ENCODE measurements around the gene IGLL5.

Gene IGLL5

GRCh38 chr22:22936915-22937656 is 49.5 kb downstream of the IGLL5 start:
- Histone ChIP-seq H3K9ac (ENCODE audit: low read depth, low read length, poor library complexity, severe bottlenecking) (no peak overlapping the region), H2AFZ (ENCODE audit: low read length) (no peak overlapping the region), H3F3A (ENCODE audit: low read depth) (no peaks in the 10 kb centered on the region), H3K9me3 (ENCODE audit: insufficient read depth, low read depth, low read length) (no peaks in the 10 kb centered on the region), H3K9me2 (replicated peaks; ENCODE audit: low read depth, low read length) (no peaks in the 10 kb centered on the region), H3K79me2 (ENCODE audit: insufficient read depth, low read length) (no peaks in the 10 kb centered on the region), H3K27me3 (ENCODE audit: insufficient read depth, low read length, poor library complexity, severe bottlenecking) (no peaks in the 10 kb centered on the region), H3K4me1 (ENCODE audit: insufficient read depth, low read length, poor library complexity, severe bottlenecking) (no peaks in the 10 kb centered on the region), H3K36me3 (ENCODE audit: insufficient read depth, low read length) (no peaks in the 10 kb centered on the region), H3K4me2 (ENCODE audit: low read depth, low read length, poor library complexity, severe bottlenecking) (no peak overlapping the region), H3K4me3 (ENCODE audit: low read length, poor library complexity, severe bottlenecking) (no peak overlapping the region), H4K20me1 (ENCODE audit: insufficient read depth, low read length, poor library complexity, severe bottlenecking) (no peaks in the 10 kb centered on the region)
- TF ChIP-seq, protein P1, sequence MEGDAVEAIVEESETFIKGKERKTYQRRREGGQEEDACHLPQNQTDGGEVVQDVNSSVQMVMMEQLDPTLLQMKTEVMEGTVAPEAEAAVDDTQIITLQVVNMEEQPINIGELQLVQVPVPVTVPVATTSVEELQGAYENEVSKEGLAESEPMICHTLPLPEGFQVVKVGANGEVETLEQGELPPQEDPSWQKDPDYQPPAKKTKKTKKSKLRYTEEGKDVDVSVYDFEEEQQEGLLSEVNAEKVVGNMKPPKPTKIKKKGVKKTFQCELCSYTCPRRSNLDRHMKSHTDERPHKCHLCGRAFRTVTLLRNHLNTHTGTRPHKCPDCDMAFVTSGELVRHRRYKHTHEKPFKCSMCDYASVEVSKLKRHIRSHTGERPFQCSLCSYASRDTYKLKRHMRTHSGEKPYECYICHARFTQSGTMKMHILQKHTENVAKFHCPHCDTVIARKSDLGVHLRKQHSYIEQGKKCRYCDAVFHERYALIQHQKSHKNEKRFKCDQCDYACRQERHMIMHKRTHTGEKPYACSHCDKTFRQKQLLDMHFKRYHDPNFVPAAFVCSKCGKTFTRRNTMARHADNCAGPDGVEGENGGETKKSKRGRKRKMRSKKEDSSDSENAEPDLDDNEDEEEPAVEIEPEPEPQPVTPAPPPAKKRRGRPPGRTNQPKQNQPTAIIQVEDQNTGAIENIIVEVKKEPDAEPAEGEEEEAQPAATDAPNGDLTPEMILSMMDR (conservative IDR thresholded peaks at IDR 0.05; ENCODE audit: low read length) = no peak
- no peak for TF ChIP-seq EZH2phosphoT487 (IDR thresholded peaks at IDR 0.05; ENCODE audit: borderline replicate concordance)

DNA sequence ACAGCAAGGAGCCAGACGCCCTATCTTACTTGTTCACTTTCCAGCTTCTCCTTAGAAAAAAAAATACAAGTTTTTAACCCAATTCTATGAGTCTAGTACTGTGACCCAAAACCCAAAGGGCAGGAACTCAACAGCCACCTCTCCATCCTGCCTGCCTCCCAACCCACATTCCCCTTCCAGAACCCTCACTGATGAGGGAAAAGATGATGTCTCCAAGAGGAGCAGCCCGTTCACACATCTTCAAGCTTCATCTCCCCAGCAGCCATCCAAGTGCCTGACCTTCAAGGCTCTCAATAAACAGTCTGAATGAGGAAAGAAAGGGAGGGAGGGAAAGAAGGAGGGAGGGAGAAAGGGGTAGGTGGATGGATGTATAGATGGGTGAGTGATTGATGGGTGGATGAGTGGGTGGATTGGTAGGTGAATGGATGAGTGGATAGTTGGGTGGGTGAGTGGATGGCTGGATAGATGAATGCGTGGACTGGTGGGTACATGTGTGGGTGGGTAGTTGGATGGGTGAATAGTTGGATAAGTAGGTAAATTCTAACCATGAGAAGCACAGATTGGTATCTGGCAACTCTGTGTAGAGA is 50.4 kb downstream of the IGLL5 start:
- TF ChIP-seq EZH2phosphoT487 (IDR thresholded peaks at IDR 0.05; ENCODE audit: borderline replicate concordance) = no peak
- TF ChIP-seq, protein P1 (conservative IDR thresholded peaks at IDR 0.05; ENCODE audit: low read length) = no peak
- Histone ChIP-seq H3K27me3 (ENCODE audit: insufficient read depth, low read length, poor library complexity, severe bottlenecking) (no peaks in the 10 kb centered on the region), H4K20me1 (ENCODE audit: insufficient read depth, low read length, poor library complexity, severe bottlenecking) (no peaks in the 10 kb centered on the region), H3K4me2 (ENCODE audit: low read depth, low read length, poor library complexity, severe bottlenecking) (no peak overlapping the region), H2AFZ (ENCODE audit: low read length) (no peak overlapping the region), H3F3A (ENCODE audit: low read depth) (no peaks in the 10 kb centered on the region), H3K79me2 (ENCODE audit: insufficient read depth, low read length) (no peaks in the 10 kb centered on the region), H3K9me2 (replicated peaks; ENCODE audit: low read depth, low read length) (no peaks in the 10 kb centered on the region), H3K4me3 (ENCODE audit: low read length, poor library complexity, severe bottlenecking) (no peak overlapping the region), H3K4me1 (ENCODE audit: insufficient read depth, low read length, poor library complexity, severe bottlenecking) (no peaks in the 10 kb centered on the region), H3K9me3 (ENCODE audit: insufficient read depth, low read depth, low read length) (no peaks in the 10 kb centered on the region), H3K9ac (ENCODE audit: low read depth, low read length, poor library complexity, severe bottlenecking) (no peak overlapping the region), H3K36me3 (ENCODE audit: insufficient read depth, low read length) (no peaks in the 10 kb centered on the region)

GRCh38 chr22:22938672-22939587 is 51.3 kb downstream of the IGLL5 start:
- no peak overlapping the region for H3K4me2 ChIP-seq (ENCODE audit: low read depth, low read length, poor library complexity, severe bottlenecking)
- no peaks in the 10 kb centered on the region for H3K9me2 ChIP-seq (replicated peaks; ENCODE audit: low read depth, low read length)
- H3K36me3 ChIP-seq (ENCODE audit: insufficient read depth, low read length) = no peaks in the 10 kb centered on the region
- no peaks in the 10 kb centered on the region for H3F3A ChIP-seq (ENCODE audit: low read depth)
- no peaks in the 10 kb centered on the region for H4K20me1 ChIP-seq (ENCODE audit: insufficient read depth, low read length, poor library complexity, severe bottlenecking)
- H3K4me3 ChIP-seq (ENCODE audit: low read length, poor library complexity, severe bottlenecking) = no peak overlapping the region
- H3K9ac ChIP-seq (ENCODE audit: low read depth, low read length, poor library complexity, severe bottlenecking) = no peak overlapping the region
- H3K79me2 ChIP-seq (ENCODE audit: insufficient read depth, low read length) = no peaks in the 10 kb centered on the region
- H2AFZ ChIP-seq (ENCODE audit: low read length) = no peak overlapping the region
- no peaks in the 10 kb centered on the region for H3K9me3 ChIP-seq (ENCODE audit: insufficient read depth, low read depth, low read length)
- TF ChIP-seq, protein P1 (conservative IDR thresholded peaks at IDR 0.05; ENCODE audit: low read length) = no peak
- TF ChIP-seq EZH2phosphoT487 (IDR thresholded peaks at IDR 0.05; ENCODE audit: borderline replicate concordance) = no peak
- H3K4me1 ChIP-seq (ENCODE audit: insufficient read depth, low read length, poor library complexity, severe bottlenecking) = no peaks in the 10 kb centered on the region
- H3K27me3 ChIP-seq (ENCODE audit: insufficient read depth, low read length, poor library complexity, severe bottlenecking) = no peaks in the 10 kb centered on the region
